ENCODE data around the gene ULK1. TPM values are rescaled to one million over a fixed set of nuclear protein-coding genes. Genes with fewer than 3 reads are reported as not detected.

Gene ULK1
- total and polyA plus RNA-seq, 9 donors: 4.5 to 70.1 (median 46.8) TPM

- H3K27ac ChIP-seq: no peak overlapping the region
- peak in 1 of 5 donors; percentile 17 for DNase-seq
- H3K36me3 ChIP-seq: no peaks in the 10 kb centered on the region
- H3K4me3 ChIP-seq: no peak overlapping the region
- no peaks in the 10 kb centered on the region for H3K9me3 ChIP-seq
- WGBS, 3 donors: 69 to 90% (median 75%) methylated on average over 11 to 31 of the region's 31 CpGs
- intact Hi-C loops (cut with DNase I): no loop called here
- H3K4me1 ChIP-seq (ENCODE audit: insufficient read depth): no peaks in the 10 kb centered on the region
- TF ChIP-seq POLR2A (IDR thresholded peaks at IDR 0.05) (no peak), CTCF (IDR thresholded peaks at IDR 0.05) (no peak), EP300 (IDR thresholded peaks at IDR 0.05) (no peak)
- no peaks in the 10 kb centered on the region for H3K27me3 ChIP-seq
Observed at GRCh38 chr12:131917139-131917710, 22.8 kb downstream of the ULK1 start.

GRCh38 chr12:131917711-131918306, 23.4 kb downstream of the ULK1 start:
- no peaks in the 10 kb centered on the region for H3K36me3 ChIP-seq
- H3K27me3 ChIP-seq: no peaks in the 10 kb centered on the region
- H3K4me3 ChIP-seq: no peak overlapping the region
- no peak overlapping the region for H3K27ac ChIP-seq
- H3K9me3 ChIP-seq: no peaks in the 10 kb centered on the region
- TF ChIP-seq EP300 (IDR thresholded peaks at IDR 0.05) (no peak), POLR2A (IDR thresholded peaks at IDR 0.05) (no peak), CTCF (IDR thresholded peaks at IDR 0.05) (no peak)
- WGBS, 3 donors: 88 to 90% (median 89%) methylated on average over 13 to 18 of the region's 18 CpGs
- peak in 1 of 5 donors; percentile 18 for DNase-seq
- intact Hi-C loops (cut with DNase I): no loop called here
- H3K4me1 ChIP-seq (ENCODE audit: insufficient read depth): no peaks in the 10 kb centered on the region

- Histone ChIP-seq H3K4me1 (ENCODE audit: insufficient read depth) (no peaks in the 10 kb centered on the region), H3K27ac (no peak overlapping the region), H3K9me3 (no peaks in the 10 kb centered on the region), H3K36me3 (no peaks in the 10 kb centered on the region), H3K27me3 (no peaks in the 10 kb centered on the region), H3K4me3 (no peak overlapping the region)
- intact Hi-C loops (cut with DNase I): no loop called here
- no peak for TF ChIP-seq POLR2A (IDR thresholded peaks at IDR 0.05)
- 83 to 88% (median 87%) methylated on average over 13 to 20 of the region's 20 CpGs for WGBS, 3 donors
- DNase-seq: peak in 1 of 5 donors; percentile 17
Observed at GRCh38 chr12:131918311-131919050, 24.1 kb downstream of the ULK1 start.

- H3K9me3 ChIP-seq: no peaks in the 10 kb centered on the region
- 90 to 91% (median 90%) methylated on average over 19 of the region's 19 CpGs for WGBS, 3 donors
- intact Hi-C loops (cut with DNase I): no loop called here
- H3K27me3 ChIP-seq: no peaks in the 10 kb centered on the region
- peak in 1 of 5 donors; percentile 21 for DNase-seq
- no peaks in the 10 kb centered on the region for H3K4me1 ChIP-seq (ENCODE audit: insufficient read depth)
- H3K4me3 ChIP-seq: no peak overlapping the region
- no peak for TF ChIP-seq POLR2A (IDR thresholded peaks at IDR 0.05)
- TF ChIP-seq CTCF (IDR thresholded peaks at IDR 0.05): no peak
- no peak for TF ChIP-seq EP300 (IDR thresholded peaks at IDR 0.05)
- no peak overlapping the region for H3K27ac ChIP-seq
- no peaks in the 10 kb centered on the region for H3K36me3 ChIP-seq
Observed at GRCh38 chr12:131919051-131919347, 24.6 kb downstream of the ULK1 start.

All from ovary (tissue), 9 donors.